ENCODE results near the gene UBE2E2.

UBE2E2 gene

GRCh38 chr3:23640471-23641146 lies 437.5 kb downstream of the UBE2E2 start:
- no peak for DNase-seq

Data from CD4-positive, alpha-beta T cell treated with Interleukin-10 for 1 hour (primary cell).